HTR-8/SVneo (cell line): ENCODE measurements around the gene PDCD7.
A peak's percentile ranks its signal among the peaks of the same experiment; 100 is the strongest.
"Not testable (repeated sequence)": the region's sequence is repeated elsewhere in the genome, so short reads cannot be mapped to it uniquely, and the experiment has no call there.

Source experiments
- DNase-seq: peaks from one replicate; pipeline ENCODE4 v3.0.0; 2011; ENCODE audit warnings: low spot score, mixed read lengths; ENCODE audit not compliant: insufficient read length
- FAIRE-seq: peaks from 2 replicates; lab custom pipeline; 2011; peaks lifted over from hg19 to GRCh38; lab: Jason Lieb, UNC

The PDCD7 gene

DNA sequence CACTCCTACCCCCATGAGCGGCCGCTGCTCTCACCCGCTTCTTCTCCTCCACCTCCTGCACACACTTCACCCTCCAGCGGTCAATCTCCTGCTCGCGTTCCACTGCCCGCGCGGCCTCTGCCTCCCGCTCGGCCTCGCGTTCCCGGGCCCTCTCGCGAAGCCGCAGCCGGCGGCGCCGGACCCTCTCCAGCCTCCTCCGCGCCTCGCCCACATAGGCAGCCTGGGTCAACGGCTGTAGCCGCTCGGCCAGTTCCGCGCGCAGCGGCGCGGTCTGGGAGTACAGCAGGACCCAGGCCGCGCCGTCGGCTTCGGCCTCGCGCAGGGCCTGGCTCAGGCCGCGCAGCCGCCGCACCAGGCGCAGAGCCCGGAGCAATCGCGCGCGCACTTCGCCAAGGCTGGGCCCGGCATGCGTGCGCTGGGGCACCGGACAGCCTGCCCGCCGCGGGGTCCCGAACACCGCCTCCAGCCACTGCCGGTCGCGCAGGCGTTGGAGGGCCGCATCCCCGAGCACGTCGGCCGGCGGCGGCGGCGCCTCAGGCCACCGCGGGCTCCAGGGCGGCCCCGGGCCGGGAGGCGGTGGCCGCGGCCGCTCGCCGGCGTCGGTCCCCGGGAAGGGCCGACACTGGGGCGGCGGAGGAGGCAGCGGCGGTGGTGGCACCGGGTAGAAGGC, 595 bp downstream of the PDCD7 start:
- DNase-seq (peak; percentile 28), FAIRE-seq (no peak)

DNA sequence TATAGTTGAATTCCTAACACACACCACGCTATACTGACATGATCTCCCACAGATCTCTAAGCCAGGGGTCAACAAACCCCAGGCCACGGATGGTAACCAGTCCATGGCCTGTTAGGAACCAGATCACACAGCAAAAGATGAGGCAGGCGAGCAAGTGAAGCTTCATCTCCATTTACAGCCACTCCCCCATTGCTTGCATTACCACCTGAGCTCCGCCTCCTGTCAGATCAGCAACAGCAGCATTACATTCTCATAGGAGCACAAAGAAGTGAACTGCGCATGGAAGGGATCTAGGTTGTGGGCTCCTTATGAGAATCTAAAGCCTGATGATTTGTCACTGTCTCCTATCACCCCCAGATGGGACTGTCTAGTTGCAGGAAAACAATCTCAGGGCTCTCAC, 2.7 kb downstream of the PDCD7 start:
- FAIRE-seq (no peak), DNase-seq (no peak)

DNA sequence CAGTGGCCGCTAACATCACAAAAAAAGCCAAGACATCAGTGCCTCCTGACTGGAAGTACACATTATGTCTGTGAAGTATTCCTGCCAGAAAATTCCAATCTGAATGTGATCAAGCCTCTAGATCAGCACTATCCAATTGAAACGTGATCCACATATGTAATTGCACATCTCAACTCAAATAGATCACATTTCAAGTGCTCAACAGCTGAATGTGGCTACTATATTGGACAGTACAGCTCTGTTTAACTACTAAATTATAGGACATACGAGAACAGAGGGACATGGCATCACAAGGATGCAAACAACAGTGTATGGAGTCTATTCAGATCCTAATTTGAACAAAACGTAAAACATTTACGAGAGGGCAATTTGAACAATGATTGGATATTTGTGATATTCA, 18.1 kb downstream of the PDCD7 start:
- FAIRE-seq (no peak), DNase-seq (no peak)

DNA sequence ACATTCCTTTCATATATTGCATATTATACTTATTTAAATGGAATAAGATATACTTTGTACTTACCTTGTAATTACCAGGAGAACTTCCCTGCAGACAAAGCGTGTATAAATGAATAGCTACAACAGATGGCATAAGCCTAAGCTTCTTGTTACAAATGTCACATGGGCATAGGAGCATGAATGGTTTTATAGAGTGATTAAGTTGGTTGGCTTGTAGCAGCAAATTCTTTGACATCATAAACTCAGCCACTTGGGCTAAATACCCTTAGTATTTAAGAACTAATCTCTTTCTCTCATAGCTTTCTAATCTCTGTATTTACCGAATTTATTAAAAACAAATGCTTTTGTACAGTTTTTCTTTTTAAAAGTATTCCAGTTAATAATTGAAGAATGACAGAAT, 18.5 kb downstream of the PDCD7 start, which contains the start of gene UBAP1L:
Gene UBAP1L (minus strand): TSS at position 115 of the 400 bp plus-strand sequence. CDS start 8,985 bp downstream, outside the sequence.
- DNase-seq (no peak), FAIRE-seq (no peak)

DNA sequence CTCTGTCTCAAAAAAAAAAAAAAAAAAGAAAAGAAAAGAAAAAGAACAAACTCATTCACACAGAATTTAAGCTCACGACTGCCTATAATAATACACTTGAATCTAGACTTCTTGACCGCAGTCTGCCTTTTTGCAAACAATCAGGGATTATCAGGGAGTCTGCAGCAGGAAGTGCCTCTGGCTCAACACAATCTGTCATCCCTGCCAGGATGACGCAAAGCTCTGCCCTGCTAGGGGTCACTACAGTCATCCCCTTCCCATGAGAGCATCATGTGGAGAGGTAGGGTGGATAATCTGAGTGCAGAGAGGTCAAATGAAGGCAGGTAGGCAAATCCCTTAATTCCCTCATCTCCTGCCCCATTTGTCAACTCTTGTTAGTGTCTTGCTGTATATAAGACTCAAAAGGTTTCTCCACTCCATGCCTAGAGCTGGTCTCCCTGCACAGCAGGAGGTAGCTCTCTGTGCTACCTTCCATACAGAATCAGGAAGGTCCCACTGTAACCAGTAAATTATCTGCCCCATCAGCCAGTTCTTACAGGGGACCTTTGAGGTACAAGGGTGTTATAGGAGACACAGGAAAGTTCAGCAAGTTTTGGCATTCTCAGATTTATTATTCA, 22.8 kb downstream of the PDCD7 start:
- DNase-seq (peak; percentile 48), FAIRE-seq (no peak)

DNA sequence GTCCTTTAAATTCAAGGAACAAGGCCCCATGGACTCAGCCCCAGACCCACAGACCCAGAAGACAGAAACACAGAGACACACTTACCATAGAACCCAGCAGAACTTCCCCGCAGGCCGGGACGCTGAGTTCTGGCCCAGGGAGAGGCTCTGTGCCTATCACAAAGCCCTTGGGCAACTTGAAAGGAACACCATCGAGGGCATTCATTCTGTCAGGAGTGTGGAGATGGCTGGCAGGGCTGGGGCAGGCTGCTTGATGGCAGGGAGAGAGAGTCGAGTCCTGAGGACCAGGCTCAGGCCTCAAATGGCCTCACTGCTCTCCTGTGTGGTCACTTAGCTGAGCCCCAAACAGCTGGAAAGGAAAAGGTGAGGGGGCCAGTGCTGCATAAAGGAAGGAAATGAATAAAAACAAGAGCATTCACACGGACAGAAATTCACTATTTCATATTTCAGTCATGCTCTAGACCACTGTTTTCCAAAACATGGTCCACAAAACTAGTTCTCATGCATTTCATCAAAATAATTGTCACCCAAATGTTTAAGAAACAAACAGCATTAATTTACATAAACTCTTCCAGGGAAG, 27.5 kb downstream of the PDCD7 start:
- no peak for DNase-seq
- FAIRE-seq: no peak

DNA sequence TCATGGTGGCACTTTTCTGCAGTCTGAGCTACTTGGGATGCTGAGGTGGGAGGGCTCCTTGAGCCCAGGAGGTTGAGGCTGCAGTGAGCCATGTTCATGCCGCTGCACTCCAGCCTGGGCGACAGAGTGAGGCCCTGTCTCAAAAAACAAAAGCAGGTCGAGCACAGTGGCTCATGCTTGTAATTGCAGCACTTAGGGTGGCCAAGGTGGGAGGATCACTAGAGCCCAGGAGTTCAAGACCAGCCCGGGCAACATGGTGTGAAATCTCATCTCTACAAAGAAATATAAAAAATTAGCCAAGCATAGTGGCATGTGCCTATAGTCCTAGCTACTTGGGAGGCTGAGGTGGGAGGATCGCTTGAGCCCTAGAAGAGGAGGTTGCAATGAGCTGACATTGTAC, 28.6 kb downstream of the PDCD7 start:
- no peak for FAIRE-seq
- no peak for DNase-seq

DNA sequence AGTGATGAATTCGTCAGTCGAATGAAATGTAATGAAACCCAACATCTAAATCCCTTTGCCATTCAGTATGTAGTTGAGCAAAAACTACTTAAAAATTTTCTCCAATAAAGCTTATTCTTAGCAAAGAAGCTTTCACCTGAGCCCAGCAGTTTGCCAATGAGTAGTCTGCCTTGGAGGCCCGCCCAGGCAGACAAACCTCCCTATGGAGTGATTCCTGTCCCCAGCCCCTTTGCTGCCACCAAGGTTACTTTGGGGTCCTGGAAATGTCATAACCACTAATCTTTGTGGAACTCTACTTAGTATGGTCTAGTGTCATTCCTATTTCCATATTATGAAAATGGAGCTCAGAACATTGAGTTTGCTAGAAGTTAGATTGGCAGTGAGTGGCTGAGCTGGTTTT, 30.7 kb downstream of the PDCD7 start:
- DNase-seq: no peak
- no peak for FAIRE-seq

DNA sequence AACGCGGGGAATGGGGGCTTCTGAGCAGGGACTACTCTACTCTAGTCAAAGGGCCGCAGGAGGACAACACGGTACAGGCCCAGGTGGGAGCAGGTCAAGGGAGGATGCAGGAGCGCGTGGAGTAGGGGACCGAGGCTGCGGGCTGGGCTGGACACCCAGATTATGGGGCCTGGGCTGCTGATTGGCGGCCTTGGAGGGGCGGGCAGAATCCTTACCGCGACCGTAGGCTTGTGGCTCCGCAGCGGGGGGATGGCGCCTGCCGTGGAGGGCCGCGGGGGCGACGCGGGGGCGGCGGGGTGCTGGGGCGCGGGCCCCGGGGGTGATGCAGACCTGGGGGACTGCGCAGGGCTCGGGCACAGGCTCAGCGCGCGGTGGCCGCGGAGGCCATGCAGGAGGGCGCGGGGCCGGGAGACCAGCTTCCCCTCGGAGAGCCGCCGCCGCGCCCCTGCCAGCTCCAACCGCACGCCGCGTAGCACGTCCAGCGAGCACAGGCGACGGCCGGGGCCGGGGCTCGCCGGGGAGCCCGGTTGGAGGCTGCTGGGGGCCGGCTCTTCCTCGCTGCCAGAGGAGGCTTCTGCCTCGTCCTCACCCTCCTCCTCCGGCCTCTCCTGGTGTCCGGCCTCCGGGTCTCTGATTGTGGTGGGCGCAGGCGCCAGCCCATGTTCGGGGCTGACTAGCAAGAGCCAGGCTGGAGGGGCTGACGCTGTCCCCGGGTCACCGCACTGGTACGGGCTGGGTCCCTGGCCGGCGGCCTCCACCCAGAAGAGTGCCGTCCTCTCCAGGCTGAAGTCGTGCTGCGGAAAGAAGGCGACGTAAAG, 31.5 kb downstream of the PDCD7 start:
- FAIRE-seq (no peak), DNase-seq (no peak)

DNA sequence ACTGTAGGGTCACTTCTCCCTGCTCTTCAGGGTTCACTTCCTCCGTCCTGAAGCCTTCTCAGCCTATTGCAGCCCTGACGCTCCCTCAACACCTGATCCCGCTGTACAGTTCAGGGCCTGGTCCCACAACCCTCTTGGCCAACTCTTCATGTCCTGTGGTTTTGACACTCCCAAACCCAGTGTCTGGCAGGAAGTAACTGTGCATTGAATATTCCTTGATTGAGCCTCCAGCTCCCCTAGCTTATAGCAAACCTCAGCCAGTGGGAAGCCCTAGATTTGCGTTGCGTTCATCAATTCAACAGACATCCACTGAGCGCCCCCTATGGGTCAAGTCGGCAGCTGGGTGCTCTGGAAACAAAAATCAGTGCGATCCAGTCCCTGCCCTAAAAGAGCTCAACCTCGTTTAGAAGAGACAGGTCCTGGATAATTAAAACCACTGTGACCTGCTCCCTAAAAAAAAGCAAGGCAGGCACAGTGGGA, 32.2 kb downstream of the PDCD7 start:
- DNase-seq (peak; percentile 48), FAIRE-seq (no peak)

DNA sequence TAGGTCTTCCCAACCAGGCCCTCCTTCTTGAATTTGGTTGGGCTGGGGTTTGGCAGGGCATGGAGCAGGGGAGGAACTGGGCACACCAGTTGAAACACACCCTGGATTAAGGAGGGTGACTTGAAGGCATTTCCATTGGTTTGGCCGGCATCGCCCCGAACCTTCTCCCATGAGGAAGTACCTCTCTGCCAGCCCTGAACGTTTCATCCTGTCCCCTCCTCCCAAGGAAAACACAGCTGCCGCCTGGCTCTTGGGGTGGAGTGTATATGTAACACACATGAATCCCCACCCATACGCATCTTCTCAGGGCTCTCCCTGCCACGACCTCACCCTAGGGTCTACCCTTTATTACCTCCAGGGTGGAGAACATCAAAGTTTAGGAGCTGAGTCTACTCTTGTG, 33.2 kb downstream of the PDCD7 start:
- DNase-seq: no peak

DNA sequence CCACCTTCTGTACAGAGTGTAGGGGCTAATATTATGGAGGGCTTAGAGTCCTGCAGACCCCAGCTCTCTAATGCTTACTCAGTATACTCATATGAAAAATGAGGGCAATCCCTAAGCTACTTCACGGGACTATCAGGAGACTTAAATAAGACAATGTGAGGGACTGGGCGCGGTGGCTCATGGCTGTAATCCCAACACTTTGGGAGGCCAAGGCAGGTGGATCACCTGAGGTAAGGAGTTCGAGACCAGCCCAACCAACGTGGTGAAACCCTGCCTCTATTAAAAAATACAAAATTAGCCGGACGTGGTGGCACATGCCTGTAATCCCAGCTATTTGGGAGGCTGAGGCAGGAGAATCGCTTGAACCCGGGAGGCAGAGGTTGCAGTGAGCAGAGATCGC, 33.8 kb downstream of the PDCD7 start:
- not testable (repeated sequence) for FAIRE-seq, DNase-seq

More for the DNA sequence above, 33.2 kb downstream of the PDCD7 start:
- FAIRE-seq: no peak

DNA sequence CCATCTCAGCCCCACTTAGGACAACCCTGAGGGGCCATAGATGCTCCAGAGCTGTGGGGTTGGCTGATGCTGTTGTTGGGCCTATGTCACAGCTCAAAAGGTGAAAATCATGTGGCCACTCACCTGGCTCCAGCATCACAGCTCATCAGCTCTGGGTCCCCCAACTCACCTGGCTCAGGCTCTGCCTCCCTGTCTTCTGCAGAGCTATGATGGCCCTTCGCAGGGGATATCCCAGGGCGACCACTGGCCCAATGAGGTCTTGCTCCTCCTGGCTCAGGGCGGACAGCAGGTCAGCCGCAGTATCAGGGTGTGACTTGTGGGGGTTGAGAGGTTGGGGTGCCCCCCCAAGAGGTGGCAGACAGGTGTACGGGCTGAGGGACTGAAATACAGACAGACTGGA, 34.3 kb downstream of the PDCD7 start:
- DNase-seq (no peak), FAIRE-seq (no peak)

DNA sequence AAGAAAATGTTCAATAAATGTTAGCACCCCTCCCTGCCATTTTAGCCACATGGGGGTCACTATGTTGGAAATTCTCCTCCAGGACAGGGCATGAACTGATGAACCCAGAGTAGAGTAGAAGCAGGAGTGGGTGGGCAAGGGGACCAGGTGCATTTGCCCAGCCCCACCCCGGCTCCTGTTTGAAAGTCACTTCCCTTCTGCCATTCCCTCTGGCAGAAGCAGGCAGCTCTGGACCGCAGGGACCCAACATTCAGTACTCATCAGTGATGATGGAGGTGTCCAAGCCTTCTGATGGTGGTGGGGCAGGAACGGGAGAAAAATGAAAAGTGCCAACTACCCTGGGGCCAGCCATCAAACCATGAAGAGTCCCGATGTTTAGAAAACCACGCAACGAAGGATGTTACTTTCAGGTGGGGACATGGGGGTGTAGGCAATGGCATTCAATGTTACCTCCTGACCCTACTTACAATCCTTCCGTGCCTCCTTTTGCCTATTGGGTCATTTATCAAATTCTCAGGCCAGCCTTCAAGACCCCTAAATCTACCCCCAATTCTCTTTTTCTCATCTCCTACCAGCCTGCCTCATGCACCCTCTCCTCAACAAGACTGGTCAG, 35.9 kb downstream of the PDCD7 start:
- DNase-seq (no peak), FAIRE-seq (no peak)

DNA sequence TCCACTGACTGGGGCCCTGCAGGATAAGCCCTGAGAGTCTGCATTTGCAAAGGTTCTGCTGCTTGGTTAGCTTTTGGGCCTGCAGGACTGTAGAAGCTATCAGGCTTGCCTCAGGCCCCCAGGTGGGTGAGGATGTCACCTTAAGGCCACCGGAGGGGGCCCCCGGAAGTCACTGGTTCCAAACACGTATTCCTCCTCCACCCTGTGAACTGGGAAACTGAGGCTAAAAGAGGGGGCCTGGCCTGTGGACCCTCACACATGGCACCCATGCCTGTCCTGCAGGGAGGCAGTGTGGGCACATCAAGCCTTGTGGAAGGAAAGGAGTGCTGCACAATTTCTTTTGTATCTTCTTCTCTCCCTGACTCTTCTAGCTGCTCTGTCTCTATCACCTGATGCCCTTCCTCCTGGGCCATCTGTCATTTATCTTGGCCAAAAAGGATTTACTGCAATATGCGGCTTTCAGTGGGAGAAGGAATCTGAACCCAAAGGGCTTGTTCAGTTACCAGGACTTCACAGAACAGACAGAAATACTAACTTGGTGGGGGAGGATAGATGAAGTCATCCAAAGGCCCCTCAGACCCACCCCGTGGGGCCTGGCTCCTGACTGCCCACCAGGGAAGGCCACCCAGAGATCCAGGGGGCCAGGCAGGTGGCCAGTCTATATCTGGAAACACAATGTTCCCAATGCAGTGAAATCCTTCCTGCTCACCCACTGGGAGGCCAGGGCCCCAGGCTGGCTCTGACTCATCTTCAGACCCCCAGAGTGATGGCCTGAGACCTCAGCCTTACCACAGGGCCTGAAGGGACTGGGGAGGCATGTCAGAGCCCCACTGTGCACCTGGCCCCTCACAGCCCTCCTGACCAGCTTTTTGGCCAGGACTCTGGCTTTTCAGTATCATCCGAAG, 36.9 kb downstream of the PDCD7 start:
- no peak for FAIRE-seq

DNA sequence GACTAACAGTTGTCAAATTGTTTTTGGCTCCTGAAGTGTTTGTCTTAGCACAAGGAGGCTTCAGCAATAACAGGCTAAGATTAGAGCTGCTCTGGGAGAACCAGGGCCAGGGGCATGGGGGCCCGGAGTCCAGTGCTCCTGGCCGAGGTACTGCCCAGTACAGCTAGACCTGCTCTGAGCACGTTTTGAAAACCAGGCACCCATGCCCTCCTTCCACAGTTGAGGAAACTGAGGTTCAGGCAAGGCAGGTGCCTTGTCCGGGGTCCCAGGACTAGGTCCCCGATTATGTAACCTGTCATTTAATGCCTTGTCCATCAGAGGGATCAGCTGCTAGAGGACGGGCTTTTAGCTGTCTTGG, 37.9 kb downstream of the PDCD7 start:
- no peak for DNase-seq
- no peak for FAIRE-seq

More for the DNA sequence above, 36.9 kb downstream of the PDCD7 start:
- no peak for DNase-seq

DNA sequence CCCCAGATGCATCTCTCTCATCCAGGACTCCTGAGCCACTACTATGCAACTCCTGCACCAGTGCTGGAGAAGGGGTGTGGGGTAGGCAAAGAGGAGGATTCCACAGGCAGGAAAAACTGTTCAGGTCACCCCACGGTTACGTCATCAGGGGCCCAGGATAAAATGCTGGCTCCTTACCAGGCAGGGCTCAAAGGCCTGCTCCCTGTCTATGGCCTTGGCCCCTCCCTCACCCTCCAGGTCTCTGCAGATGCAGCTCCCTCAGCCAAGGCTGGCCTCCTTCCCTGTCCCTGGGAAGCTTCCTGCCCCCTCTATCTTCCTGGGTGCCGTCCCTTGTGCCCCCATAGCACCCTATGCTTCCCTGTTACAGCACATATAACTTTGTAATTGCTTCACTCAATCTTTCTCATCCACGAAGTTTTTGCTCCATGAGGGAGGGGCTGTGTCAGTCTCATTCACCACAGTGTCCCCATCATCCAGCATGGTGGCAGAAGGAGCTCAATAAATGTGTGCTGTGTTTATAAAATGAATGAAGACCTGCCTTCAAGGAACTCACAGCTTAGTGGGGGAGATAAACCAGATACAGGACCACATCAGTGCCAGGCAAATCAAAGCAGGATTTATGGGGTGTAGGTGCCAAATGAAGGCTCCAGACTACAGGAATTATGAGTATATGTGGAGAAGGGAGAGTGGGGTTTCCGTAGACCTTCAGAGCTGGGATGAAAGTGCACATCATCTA, 38.4 kb downstream of the PDCD7 start:
- DNase-seq: no peak
- no peak for FAIRE-seq

DNA sequence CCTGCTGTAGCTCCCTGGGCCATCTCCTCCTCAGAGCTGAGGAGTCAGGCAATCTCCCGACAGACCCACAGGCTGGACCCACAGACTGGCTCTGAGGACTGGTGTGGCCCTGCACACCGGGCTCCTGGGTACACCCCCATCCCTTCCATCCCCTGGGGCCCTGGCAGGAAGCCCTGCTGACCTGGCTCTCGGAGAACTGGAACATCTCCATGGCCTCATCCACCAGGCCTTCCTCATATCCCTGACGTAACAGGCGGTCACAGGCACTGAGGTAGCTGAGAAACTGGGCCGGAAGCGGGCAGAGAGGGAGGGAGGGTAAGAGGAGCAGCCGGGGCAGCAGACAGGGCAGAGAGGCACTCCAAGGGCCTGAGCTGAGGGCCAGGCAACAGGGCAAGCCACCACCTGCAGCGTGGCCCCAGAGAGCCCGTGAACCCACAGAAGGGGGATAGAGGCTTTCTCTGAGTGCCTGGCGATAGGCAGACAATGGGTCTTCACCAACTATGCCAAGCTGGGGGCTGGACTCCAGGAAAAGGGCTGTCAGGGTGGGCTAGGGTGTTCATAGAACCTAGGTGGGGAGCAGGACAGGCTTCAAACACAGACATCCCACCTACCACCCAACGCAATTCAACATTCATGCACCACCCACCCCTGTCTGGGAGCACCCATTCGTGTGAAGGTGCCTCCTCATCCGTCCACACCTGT, 39.2 kb downstream of the PDCD7 start:
- no peak for DNase-seq
- FAIRE-seq: no peak
